GM10248 (cell line): ENCODE data around the gene RNF125.

Experiments used
- CTCF ChIA-PET: fragments of 300-600 bp; sonication (Branson Sonifier 250); formaldehyde crosslinking; extraction: SDS; loops from one replicate; lab custom pipeline; 2021; ENCODE audit warnings: antibody characterized with exemption; lab: Yijun Ruan, JAX
- POLR2A ChIA-PET: fragments of 350-650 bp; sonication (Branson Sonifier 250); formaldehyde crosslinking; extraction: SDS; loops from one replicate; lab custom pipeline; 2020; ENCODE audit warnings: antibody characterized with exemption; lab: Yijun Ruan, JAX
- DNase-seq: peaks from one replicate; pipeline ENCODE4 v3.0.0; 2012; ENCODE audit errors: extremely low spot score
- CTCF ChIP-seq: IDR thresholded peaks from 2 replicates; pipeline ENCODE4 v1.5.1; 2012; ENCODE audit warnings: mild to moderate bottlenecking, low read depth; ENCODE audit errors: extremely low read depth, missing control alignments, control extremely low read depth

RNF125 gene

GRCh38 chr18:32093102-32093511, 74.5 kb downstream of the RNF125 start:
- TF ChIP-seq CTCF = no peak
- CTCF ChIA-PET = interaction anchor here (0.9 to 1.3 kb wide), 2 partner anchors 11 to 13 kb away, joined by 3 to 4 read pairs; no protein-coding TSS in a partner anchor
- POLR2A ChIA-PET = no interaction called here
- DNase-seq = peak; percentile 53

- TF ChIP-seq CTCF = no peak
- POLR2A ChIA-PET = no interaction called here
- CTCF ChIA-PET = interaction anchor here (0.9 to 1.3 kb wide), 2 partner anchors 11 to 13 kb away, joined by 3 to 4 read pairs; no protein-coding TSS in a partner anchor
- peak; percentile 23 for DNase-seq
Observed at GRCh38 chr18:32093523-32093922, 74.9 kb downstream of the RNF125 start.

GRCh38 chr18:32095192-32095899, 76.7 kb downstream of the RNF125 start:
- ChIA-PET POLR2A (no interaction called here), CTCF (no interaction called here)
- no peak for DNase-seq
- no peak for TF ChIP-seq CTCF

- CTCF ChIA-PET = interaction anchor here (2.2 kb wide), 1 partner anchor 9 kb away, joined by 7 read pairs; no protein-coding TSS in a partner anchor
- POLR2A ChIA-PET = no interaction called here
- TF ChIP-seq CTCF = no peak
Observed at GRCh38 chr18:32095900-32096229, 77.2 kb downstream of the RNF125 start.

GRCh38 chr18:32096946-32097345, 78.3 kb downstream of the RNF125 start:
- ChIA-PET POLR2A (no interaction called here), CTCF (interaction anchor here (2.2 kb wide), 1 partner anchor 8 kb away, joined by 7 read pairs; no protein-coding TSS in a partner anchor)
- no peak for TF ChIP-seq CTCF
- no peak for DNase-seq

More at GRCh38 chr18:32095900-32096229, 77.2 kb downstream of the RNF125 start:
- DNase-seq = no peak

GRCh38 chr18:32104516-32104915, 85.9 kb downstream of the RNF125 start:
- TF ChIP-seq CTCF = no peak
- ChIA-PET POLR2A (no interaction called here), CTCF (interaction anchor here (1.5 to 1.8 kb wide), 2 partner anchors 8 to 12 kb away, joined by 3 to 7 read pairs; no protein-coding TSS in a partner anchor)
- DNase-seq = no peak
